Prostate gland (tissue), 2 donors: ENCODE measurements around the gene AP1G2. TPM values are rescaled to one million over a fixed set of nuclear protein-coding genes. Genes with fewer than 3 reads are reported as not detected.

Experiments used
- DNase-seq: peaks from one replicate; pipeline ENCODE4 v3.0.0-alpha.2; 2019; ENCODE audit warnings: low spot score
- H3K27ac ChIP-seq, 2 donors: fragments of 200-600 bp; sonication (generic); 2 replicates each; pipeline ENCODE4 v1.5.1; 2017 to 2019
- H3K27me3 ChIP-seq: fragments of 200-600 bp; sonication (generic); replicated peaks from 2 replicates; pipeline ENCODE4 v1.5.1; 2019; ENCODE audit not compliant: insufficient read depth
- H3K36me3 ChIP-seq, 2 donors: fragments of 200-600 bp; sonication (generic); 1 replicate in 1 of 2; 2 replicates in 1 of 2; pipeline versions ENCODE4 v1.5.1 to v1.8.1; 2017 to 2019
- H3K4me1 ChIP-seq: fragments of 200-600 bp; sonication (generic); replicated peaks from 2 replicates; pipeline ENCODE4 v1.5.1; 2019
- H3K4me3 ChIP-seq, 2 donors: fragments of 200-600 bp; sonication (generic); 2 replicates each; pipeline ENCODE4 v1.5.1; 2017 to 2019
- H3K9me3 ChIP-seq: fragments of 200-600 bp; sonication (generic); 2 replicates; pipeline ENCODE4 v1.5.1; 2017
- CTCF ChIP-seq, 4 experiments: fragments of 200-600 bp in 2 of 4; fragments of 450-650 bp in 2 of 4; sonication (generic) in 2 of 4; IDR thresholded peaks; 1 replicate in 3 of 4; 2 replicates in 1 of 4; pipeline ENCODE4 v1.5.1; 2016 to 2019; ENCODE audit warnings: antibody characterized with exemption in 4 of 4, mild to moderate bottlenecking in 2 of 4, moderate library complexity in 2 of 4
- POLR2A ChIP-seq: fragments of 450-650 bp; IDR thresholded peaks from one replicate; pipeline ENCODE4 v1.6.1; 2016; ENCODE audit warnings: antibody characterized with exemption, mild to moderate bottlenecking
- POLR2AphosphoS5 ChIP-seq: sonication (generic); formaldehyde crosslinking; IDR thresholded peaks from one replicate; pipeline ENCODE4 v1.6.1; 2017; ENCODE audit warnings: antibody characterized with exemption
- WGBS: methylation state at CpG from one replicate; pipeline ENCODE4 v1.1.5; 2018; 5-methylcytosine and 5-hydroxymethylcytosine counted together
- intact Hi-C: fragments of 100-400 bp; cut with DNase I; formaldehyde crosslinking; loops from one replicate; pipeline ENCODE4 v1.14.2; 2022
- total RNA-seq, 2 donors: library from RNA; depleted of rRNA; stranded (reverse); fragments of >200 nt; gene quantifications; one replicate each; pipeline ENCODE4 v1.1.0, GENCODE V29; 2016

AP1G2 gene
- total RNA-seq, 2 donors from 2014 or later = 95.3 to 134 TPM

GRCh38 chr14:23518709-23519108 is 48.9 kb downstream of the AP1G2 start:
- no peaks in the 10 kb centered on the region for H3K4me1 ChIP-seq
- no peak for DNase-seq
- H3K27me3 ChIP-seq = no peaks in the 10 kb centered on the region
- 87% methylated on average over 4 of the region's 4 CpGs for WGBS
- no peaks in the 10 kb centered on the region for H3K9me3 ChIP-seq
- intact Hi-C loops = no loop called here
- H3K36me3 ChIP-seq = no peaks in the 10 kb centered on the region
- no peak overlapping the region for H3K27ac ChIP-seq
- TF ChIP-seq CTCF (IDR thresholded peaks at IDR 0.05) = no peak
- no peak for TF ChIP-seq POLR2AphosphoS5
- no peak for TF ChIP-seq POLR2A
- no peak overlapping the region for H3K4me3 ChIP-seq

- no peak for TF ChIP-seq POLR2A
- no peak for TF ChIP-seq CTCF (IDR thresholded peaks at IDR 0.05)
- no peak for TF ChIP-seq POLR2AphosphoS5
- Histone ChIP-seq H3K4me3 (no peak overlapping the region), H3K27ac (no peak overlapping the region), H3K4me1 (no peaks in the 10 kb centered on the region), H3K9me3 (no peaks in the 10 kb centered on the region), H3K36me3 (no peaks in the 10 kb centered on the region), H3K27me3 (no peaks in the 10 kb centered on the region)
- DNase-seq = no peak
- 81% methylated on average over 6 of the region's 6 CpGs for WGBS
- intact Hi-C loops = no loop called here
These were observed 49.8 kb downstream of the AP1G2 start for GRCh38 chr14:23517650-23518326.

DNA sequence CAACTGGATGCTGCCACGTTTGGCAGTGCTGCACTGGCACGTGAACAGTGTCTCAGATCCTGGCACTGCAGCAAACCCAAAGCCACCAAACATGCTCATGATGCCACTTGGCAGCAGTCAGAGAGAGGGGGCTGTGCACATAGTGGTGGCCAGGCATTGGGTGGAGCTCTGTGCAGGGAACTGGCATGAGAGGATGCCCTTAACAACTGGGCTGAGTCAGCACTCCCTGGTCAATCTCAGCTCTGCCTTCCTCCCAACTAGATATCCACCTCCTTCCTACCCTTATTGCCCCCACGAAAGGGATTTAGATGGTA is 53.0 kb downstream of the AP1G2 start:
- Histone ChIP-seq H3K4me1 (no peaks in the 10 kb centered on the region), H3K9me3 (no peaks in the 10 kb centered on the region), H3K27ac (no peak overlapping the region), H3K27me3 (no peaks in the 10 kb centered on the region), H3K4me3 (no peak overlapping the region), H3K36me3 (no peaks in the 10 kb centered on the region)
- TF ChIP-seq CTCF (IDR thresholded peaks at IDR 0.05) (no peak), POLR2AphosphoS5 (peak; percentile 30)
- WGBS = 39% methylated on average over 3 of the region's 3 CpGs
- DNase-seq = peak; percentile 70
- intact Hi-C loops = no loop called here

- no peak overlapping the region for H3K27ac ChIP-seq
- no peaks in the 10 kb centered on the region for H3K4me1 ChIP-seq
- H3K9me3 ChIP-seq = no peaks in the 10 kb centered on the region
- no peaks in the 10 kb centered on the region for H3K27me3 ChIP-seq
- DNase-seq = peak; percentile 85
- H3K36me3 ChIP-seq = no peaks in the 10 kb centered on the region
- intact Hi-C loops = no loop called here
- no peak for TF ChIP-seq POLR2A
- no peak for TF ChIP-seq CTCF (IDR thresholded peaks at IDR 0.05)
- TF ChIP-seq POLR2AphosphoS5 = peak; percentile 44
- 42% methylated on average over 8 of the region's 8 CpGs for WGBS
- H3K4me3 ChIP-seq = no peak overlapping the region
These were observed 53.6 kb downstream of the AP1G2 start for GRCh38 chr14:23513818-23514643.
